NB4 (cell line): ENCODE measurements around the gene LGSN.

ENCODE experiments used
- CTCF ChIP-seq: IDR thresholded peaks from one replicate; pipeline ENCODE4 v1.5.1; 2012; ENCODE audit warnings: low read depth, low read length
- MAX ChIP-seq: IDR thresholded peaks from 2 replicates; pipeline ENCODE4 v1.6.1; 2011; ENCODE audit warnings: low read depth, low read length
- MYC ChIP-seq: IDR thresholded peaks from 2 replicates; pipeline ENCODE4 v1.6.1; 2011; ENCODE audit warnings: low read depth, low read length
- POLR2A ChIP-seq: IDR thresholded peaks from 2 replicates; pipeline ENCODE4 v1.6.1; 2011; ENCODE audit warnings: mild to moderate bottlenecking; ENCODE audit not compliant: insufficient read length; ENCODE audit errors: extremely low read depth

GRCh38 chr6:63352069-63352543, 32.3 kb upstream of the LGSN start:
- TF ChIP-seq CTCF (peak; percentile 9), MAX (no peak), POLR2A (no peak), MYC (no peak)
